Embryonic facial prominence (tissue), 1 donor: ENCODE data around the gene IL17RE.

Experiments used
- DNase-seq: peaks from one replicate; pipeline ENCODE4 v3.0.0-alpha.2; 2016; ENCODE audit errors: extremely low spot score

IL17RE gene

GRCh38 chr3:9906480-9906879 lies 3.8 kb downstream of the IL17RE start:
- no peak for DNase-seq

GRCh38 chr3:9908286-9908685 lies 5.6 kb downstream of the IL17RE start:
- no peak for DNase-seq

GRCh38 chr3:9909221-9910013 lies 6.8 kb downstream of the IL17RE start:
- no peak for DNase-seq

GRCh38 chr3:9911863-9912262 lies 9.2 kb downstream of the IL17RE start:
- DNase-seq = no peak

GRCh38 chr3:9912294-9912935 lies 9.8 kb downstream of the IL17RE start:
- DNase-seq = no peak

- DNase-seq = no peak
These were observed 11.0 kb downstream of the IL17RE start for GRCh38 chr3:9913601-9914000.

- no peak for DNase-seq
These were observed 11.4 kb downstream of the IL17RE start for GRCh38 chr3:9914011-9914410.

GRCh38 chr3:9914559-9915253 lies 12.1 kb downstream of the IL17RE start:
- DNase-seq = no peak

GRCh38 chr3:9915254-9916141 lies 12.8 kb downstream of the IL17RE start:
- no peak for DNase-seq

GRCh38 chr3:9916346-9916733 lies 13.7 kb downstream of the IL17RE start:
- no peak for DNase-seq

GRCh38 chr3:9916734-9917680 lies 14.4 kb downstream of the IL17RE start, which contains the start of gene IL17RC:
Gene IL17RC (plus strand): TSS chr3:9917098. CDS start chr3:9917316, 218 bp downstream.
- peak; percentile 48 for DNase-seq

GRCh38 chr3:9917820-9918219 lies 15.2 kb downstream of the IL17RE start:
- no peak for DNase-seq

GRCh38 chr3:9918261-9919038 lies 15.8 kb downstream of the IL17RE start:
- no peak for DNase-seq

- DNase-seq = no peak
These were observed 25.5 kb downstream of the IL17RE start for GRCh38 chr3:9928158-9928557.

GRCh38 chr3:9930804-9931418 lies 28.3 kb downstream of the IL17RE start:
- no peak for DNase-seq

GRCh38 chr3:9932535-9932842 lies 29.8 kb downstream of the IL17RE start:
- DNase-seq = no peak

- no peak for DNase-seq
These were observed 30.4 kb downstream of the IL17RE start for GRCh38 chr3:9932843-9933560.

GRCh38 chr3:9933561-9934234 lies 31.1 kb downstream of the IL17RE start, which contains the start of gene CRELD1:
Gene CRELD1 (plus strand): TSS chr3:9933834. CDS start chr3:9934439, 605 bp downstream.
- DNase-seq = peak; percentile 82
